Ascending aorta (tissue), 2 donors: ENCODE data around the gene TMEM235. TPM values are rescaled to one million over a fixed set of nuclear protein-coding genes. Genes with fewer than 3 reads are reported as not detected.

ENCODE experiments used
- DNase-seq, 2 donors: peaks; one replicate each; pipeline ENCODE4 v3.0.0-alpha.2; 2019; ENCODE audit warnings: low spot score in 2 of 2
- H3K27ac ChIP-seq, 2 donors: fragments of 200-600 bp; sonication (generic); one replicate each; pipeline ENCODE4 v1.5.1; 2016 to 2017; ENCODE audit warnings: mild to moderate bottlenecking in 1 of 2
- H3K27me3 ChIP-seq: fragments of 200-600 bp; sonication (generic); one replicate; pipeline ENCODE4 v1.5.1; 2017
- H3K36me3 ChIP-seq, 2 donors: fragments of 200-600 bp; sonication (generic); one replicate each; pipeline ENCODE4 v1.5.1; 2016
- H3K4me1 ChIP-seq, 2 donors: fragments of 200-600 bp; sonication (generic); one replicate each; pipeline ENCODE4 v1.5.1; 2016 to 2017; ENCODE audit warnings: mild to moderate bottlenecking in 1 of 2
- H3K4me3 ChIP-seq, 2 donors: fragments of 200-600 bp; sonication (generic); one replicate each; pipeline ENCODE4 v1.5.1; 2016 to 2017; ENCODE audit warnings: mild to moderate bottlenecking in 1 of 2
- H3K9me3 ChIP-seq, 2 donors: fragments of 200-600 bp; sonication (generic); one replicate each; pipeline ENCODE4 v1.5.1; 2016
- intact Hi-C: fragments of 100-400 bp; cut with DNase I; formaldehyde crosslinking; loops from one replicate; pipeline ENCODE4 v1.15.1; 2023
- total RNA-seq: library from RNA; depleted of rRNA; stranded (reverse); fragments of >200 nt; gene quantifications from one replicate; pipeline ENCODE4 v1.1.0, GENCODE V29; 2016
- TF ChIP-seq, protein P1 (sequence below), 3 experiments: fragments of 200-600 bp in 2 of 3; fragments of 450-650 bp in 1 of 3; sonication (generic) in 2 of 3; IDR thresholded peaks; one replicate each; pipeline ENCODE4 v1.5.1; 2016 to 2019; ENCODE audit warnings: antibody characterized with exemption in 3 of 3, mild to moderate bottlenecking in 1 of 3, moderate library complexity in 1 of 3

TMEM235 gene
- total RNA-seq, 1 donor from 2014 or later: not detected

DNA sequence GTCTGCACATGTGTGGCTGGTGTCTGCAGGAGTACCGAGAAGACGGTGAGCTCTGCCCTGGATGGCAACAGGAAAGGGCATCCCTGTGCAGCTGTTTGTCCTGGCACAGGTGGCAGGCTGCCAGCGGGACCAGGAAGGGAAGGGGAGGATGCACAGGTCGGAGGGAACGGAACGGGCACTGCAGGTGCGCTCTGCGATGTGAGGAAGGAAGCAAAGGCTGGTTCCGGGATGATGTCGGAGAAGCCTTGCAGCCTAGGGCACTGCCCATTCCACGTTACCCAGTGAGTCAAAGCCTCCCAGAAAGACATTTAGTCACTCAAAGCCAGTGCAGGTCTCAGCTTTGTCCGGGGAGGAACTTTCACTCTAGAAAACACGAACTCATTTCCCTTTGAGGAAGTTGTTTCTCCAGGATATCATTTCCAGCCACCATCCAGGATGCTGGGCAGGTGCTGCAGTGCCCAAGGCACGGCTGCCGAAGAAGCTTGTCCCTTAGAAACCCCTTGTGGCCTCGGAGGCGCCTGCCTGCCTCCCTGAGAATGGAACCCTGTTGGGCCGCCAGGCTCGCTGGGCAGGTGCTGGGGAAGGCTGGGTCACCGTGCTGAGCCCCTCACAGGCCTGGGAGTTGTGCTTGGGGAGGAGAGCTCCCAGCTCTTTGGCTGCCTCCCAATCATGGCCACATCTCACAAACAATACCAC lies 4.5 kb upstream of the TMEM235 start:
- H3K9me3 ChIP-seq: no peaks in the 10 kb centered on the region
- no peak overlapping the region for H3K4me3 ChIP-seq
- TF ChIP-seq, protein P1, sequence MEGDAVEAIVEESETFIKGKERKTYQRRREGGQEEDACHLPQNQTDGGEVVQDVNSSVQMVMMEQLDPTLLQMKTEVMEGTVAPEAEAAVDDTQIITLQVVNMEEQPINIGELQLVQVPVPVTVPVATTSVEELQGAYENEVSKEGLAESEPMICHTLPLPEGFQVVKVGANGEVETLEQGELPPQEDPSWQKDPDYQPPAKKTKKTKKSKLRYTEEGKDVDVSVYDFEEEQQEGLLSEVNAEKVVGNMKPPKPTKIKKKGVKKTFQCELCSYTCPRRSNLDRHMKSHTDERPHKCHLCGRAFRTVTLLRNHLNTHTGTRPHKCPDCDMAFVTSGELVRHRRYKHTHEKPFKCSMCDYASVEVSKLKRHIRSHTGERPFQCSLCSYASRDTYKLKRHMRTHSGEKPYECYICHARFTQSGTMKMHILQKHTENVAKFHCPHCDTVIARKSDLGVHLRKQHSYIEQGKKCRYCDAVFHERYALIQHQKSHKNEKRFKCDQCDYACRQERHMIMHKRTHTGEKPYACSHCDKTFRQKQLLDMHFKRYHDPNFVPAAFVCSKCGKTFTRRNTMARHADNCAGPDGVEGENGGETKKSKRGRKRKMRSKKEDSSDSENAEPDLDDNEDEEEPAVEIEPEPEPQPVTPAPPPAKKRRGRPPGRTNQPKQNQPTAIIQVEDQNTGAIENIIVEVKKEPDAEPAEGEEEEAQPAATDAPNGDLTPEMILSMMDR (IDR thresholded peaks at IDR 0.05): no peak
- no peaks in the 10 kb centered on the region for H3K36me3 ChIP-seq
- intact Hi-C loops: no loop called here
- no peaks in the 10 kb centered on the region for H3K4me1 ChIP-seq
- no peak for DNase-seq
- peaks cover 8% of the 10 kb centered on the region for H3K27me3 ChIP-seq
- H3K27ac ChIP-seq: no peak overlapping the region

DNA sequence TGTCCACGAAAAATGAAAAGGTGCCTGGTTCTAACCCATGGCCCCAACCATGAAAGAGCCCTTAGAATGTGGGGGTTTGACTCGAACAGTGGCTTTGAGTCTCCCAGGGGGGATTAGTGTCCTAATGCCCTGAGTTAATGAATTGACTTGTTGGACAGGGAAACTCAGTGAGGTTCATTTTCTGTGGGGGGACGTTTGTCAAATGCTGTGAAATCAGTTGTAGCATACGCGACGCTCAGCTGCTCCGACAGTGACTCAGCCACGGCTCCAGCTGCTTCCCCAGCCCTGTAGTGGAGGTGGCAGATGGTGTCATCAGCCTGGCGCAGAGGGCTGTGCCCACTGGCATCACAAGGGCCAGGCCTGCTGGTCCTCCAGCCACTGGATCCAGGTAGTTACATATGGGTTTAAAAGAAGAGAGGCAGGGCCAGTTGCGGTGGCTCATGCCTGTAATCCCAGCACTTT lies 3.9 kb upstream of the TMEM235 start:
- no peak overlapping the region for H3K27ac ChIP-seq
- TF ChIP-seq, protein P1 (IDR thresholded peaks at IDR 0.05): no peak
- no peaks in the 10 kb centered on the region for H3K9me3 ChIP-seq
- H3K4me3 ChIP-seq: no peak overlapping the region
- no peaks in the 10 kb centered on the region for H3K4me1 ChIP-seq
- no peaks in the 10 kb centered on the region for H3K36me3 ChIP-seq
- DNase-seq: no peak
- peaks cover 13% of the 10 kb centered on the region for H3K27me3 ChIP-seq
- intact Hi-C loops: no loop called here

DNA sequence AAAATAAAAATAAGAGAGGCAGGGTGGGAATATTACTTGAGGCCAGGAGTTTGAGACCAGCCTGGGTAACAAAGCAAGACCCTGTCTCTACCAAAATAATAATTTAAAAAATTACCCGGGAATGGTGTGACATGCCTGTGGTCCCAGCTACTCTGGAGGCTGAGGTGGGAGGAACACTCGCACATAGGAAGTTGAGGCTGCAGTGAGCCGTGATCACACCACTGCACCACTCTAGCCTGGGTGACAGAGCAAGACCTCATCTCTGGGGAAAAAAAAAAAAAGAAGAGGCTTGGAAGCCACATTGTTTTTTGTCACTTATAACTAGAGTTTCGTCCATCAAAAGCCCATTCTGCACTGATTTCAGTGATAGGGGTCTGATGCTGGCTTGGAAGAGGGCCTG lies 3.3 kb upstream of the TMEM235 start:
- no peak overlapping the region for H3K4me3 ChIP-seq
- peaks cover 15% of the 10 kb centered on the region for H3K27me3 ChIP-seq
- no peak overlapping the region for H3K27ac ChIP-seq
- no peaks in the 10 kb centered on the region for H3K4me1 ChIP-seq
- no peak for DNase-seq
- TF ChIP-seq, protein P1 (IDR thresholded peaks at IDR 0.05): no peak
- no peaks in the 10 kb centered on the region for H3K36me3 ChIP-seq
- H3K9me3 ChIP-seq: no peaks in the 10 kb centered on the region
- intact Hi-C loops: no loop called here

DNA sequence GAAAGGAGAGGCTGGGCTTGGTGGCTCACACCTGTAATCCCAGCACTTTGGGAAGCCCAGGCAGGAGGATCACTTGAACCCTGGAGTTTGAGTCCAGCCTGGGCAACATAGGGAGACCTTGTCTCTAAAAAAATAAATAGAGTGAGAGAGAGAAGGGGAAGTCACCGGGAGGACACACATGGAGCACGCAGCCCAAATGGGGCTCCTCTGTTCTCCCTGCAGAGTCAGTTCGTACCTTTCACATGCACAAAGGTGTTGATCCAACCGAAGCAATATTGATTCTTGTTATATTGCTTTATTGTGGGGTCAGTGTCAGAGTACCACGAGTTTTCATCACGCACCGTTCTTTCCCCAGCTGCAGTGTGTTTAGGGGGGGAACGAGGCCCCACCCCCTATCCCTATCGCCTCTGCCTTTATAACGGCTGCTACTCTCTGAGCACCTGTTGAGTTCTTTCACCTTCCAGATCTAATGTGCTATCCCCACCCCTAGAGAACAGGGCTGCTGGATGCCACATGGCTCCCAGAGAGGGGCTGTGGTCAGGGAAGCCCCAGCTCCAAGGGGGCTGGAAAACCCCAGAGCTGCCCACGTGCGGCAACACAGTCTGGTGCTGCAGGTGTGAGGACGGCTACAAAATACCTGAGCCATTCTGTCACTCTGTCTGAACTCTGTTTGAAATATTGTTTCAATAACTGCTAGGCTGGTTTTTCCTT lies 1.0 kb upstream of the TMEM235 start:
- intact Hi-C loops: no loop called here
- no peak for DNase-seq
- no peak overlapping the region for H3K4me3 ChIP-seq
- H3K27ac ChIP-seq: no peak overlapping the region
- no peaks in the 10 kb centered on the region for H3K9me3 ChIP-seq
- H3K27me3 ChIP-seq: peaks cover 15% of the 10 kb centered on the region
- H3K36me3 ChIP-seq: no peaks in the 10 kb centered on the region
- TF ChIP-seq, protein P1 (IDR thresholded peaks at IDR 0.05): no peak
- no peaks in the 10 kb centered on the region for H3K4me1 ChIP-seq

DNA sequence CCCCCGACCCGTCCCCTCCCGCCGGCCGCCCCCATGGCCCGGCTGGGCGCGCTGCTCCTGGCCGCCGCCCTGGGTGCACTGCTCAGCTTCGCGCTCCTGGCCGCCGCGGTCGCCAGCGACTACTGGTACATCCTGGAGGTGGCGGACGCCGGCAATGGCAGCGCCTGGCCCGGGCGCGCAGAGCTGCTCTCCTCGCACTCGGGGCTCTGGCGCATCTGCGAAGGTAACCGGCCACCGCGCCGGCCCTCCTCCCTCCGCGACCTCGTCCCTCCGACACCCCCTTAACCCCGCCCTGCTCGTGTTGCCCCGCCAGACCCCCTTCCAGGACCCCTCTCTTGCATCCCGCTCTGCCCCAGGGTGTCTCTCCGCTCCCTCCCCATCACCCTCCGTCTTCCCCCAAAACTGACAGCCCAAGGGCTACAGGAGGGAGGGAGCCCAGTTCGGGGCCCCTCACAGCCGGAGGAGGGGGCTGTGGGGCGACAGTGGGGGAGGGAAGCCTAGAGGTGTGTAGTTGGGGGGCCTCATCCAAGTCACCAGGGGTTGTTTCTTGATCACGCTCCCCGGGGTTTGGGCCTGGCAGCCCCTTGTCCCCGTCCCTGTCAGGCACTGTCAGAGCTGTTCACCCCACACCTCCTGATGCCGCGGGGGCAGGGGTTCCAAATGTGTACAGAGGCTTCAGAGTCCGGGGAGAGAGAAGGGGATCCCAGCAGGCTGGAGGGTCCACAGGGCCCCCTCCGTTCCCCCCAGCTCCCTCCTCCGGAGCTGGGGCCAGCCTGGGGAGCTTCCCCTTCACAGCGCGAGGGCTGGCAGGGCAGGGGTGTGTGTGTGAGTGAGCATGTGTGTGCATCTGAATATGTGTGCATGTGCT lies 794 bp downstream of the TMEM235 start:
- no peak for DNase-seq
- H3K27me3 ChIP-seq: peaks cover 15% of the 10 kb centered on the region
- TF ChIP-seq, protein P1 (IDR thresholded peaks at IDR 0.05): no peak
- no peaks in the 10 kb centered on the region for H3K36me3 ChIP-seq
- H3K27ac ChIP-seq: no peak overlapping the region
- H3K4me3 ChIP-seq: no peak overlapping the region
- intact Hi-C loops: no loop called here
- H3K4me1 ChIP-seq: no peaks in the 10 kb centered on the region
- no peaks in the 10 kb centered on the region for H3K9me3 ChIP-seq
